ENCODE measurements around the gene ZBTB16. TPM values are rescaled to one million over a fixed set of nuclear protein-coding genes. Genes with fewer than 3 reads are reported as not detected.

Gene ZBTB16
- total and polyA plus RNA-seq, 2 donors (not counting 3 experiments of a cell fraction or from before 2014, with no cell fraction given): 9.8 to 20.3 TPM

- Histone ChIP-seq H3K79me2 (ENCODE audit: control insufficient read depth, insufficient read depth, low read length) (peaks cover 1% of the 10 kb centered on the region), H3K9ac (replicated peaks; ENCODE audit: extremely low read depth, insufficient read depth, low read length) (no peak overlapping the region), H3K9me3 (replicated peaks; ENCODE audit: control insufficient read depth, insufficient read depth, low read length) (no peaks in the 10 kb centered on the region), H2AFZ (ENCODE audit: low read depth, low read length) (no peak overlapping the region), H3K4me2 (ENCODE audit: insufficient read depth, low read length) (no peak overlapping the region), H3K9me1 (replicated peaks; ENCODE audit: control insufficient read depth, extremely low read depth, insufficient read depth, low read length) (no peaks in the 10 kb centered on the region), H4K20me1 (replicated peaks; ENCODE audit: control insufficient read depth, extremely low read depth, insufficient read depth, low read length) (no peaks in the 10 kb centered on the region), H3K27ac (ENCODE audit: insufficient read depth, low read depth, low read length) (no peak overlapping the region), H3K36me3 (ENCODE audit: control insufficient read depth in 2 of 2, extremely low read depth in 1 of 2, insufficient read depth in 2 of 2, low read length in 2 of 2) (no peaks in the 10 kb centered on the region), H3K4me1 (ENCODE audit: control insufficient read depth, extremely low read depth, insufficient read depth, low read length) (peaks cover 3% of the 10 kb centered on the region), H3K4me3 (replicated peaks in 1 of 3; ENCODE audit: insufficient read depth in 1 of 3, low read depth in 1 of 3, low read length in 3 of 3) (no peak overlapping the region), H3K27me3 (ENCODE audit: control insufficient read depth in 2 of 2, insufficient read depth in 2 of 2, low read length in 2 of 2) (peaks cover 0 to 2% of the 10 kb centered on the region in 2 experiments)
- DNase-seq (ENCODE audit: low read depth, low spot score): no peak
- no TSS peak for BruUV-seq (replicated peaks)
- dilution Hi-C loops (cut with MboI; ENCODE audit: extremely low pct_ligation_motif_present, low sequenced_read_pairs) (no loop called here), intact Hi-C loops (cut with micrococcal nuclease) (no loop called here)
- CTCF ChIA-PET: interaction anchor here (0.9 to 6.6 kb wide), 5 partner anchors 9 to 205 kb away, joined by 3 to 90 read pairs (median 6); no protein-coding TSS in a partner anchor
- no peak for FAIRE-seq
- POLR2A ChIA-PET: no interaction called here
- TF ChIP-seq, protein P1, sequence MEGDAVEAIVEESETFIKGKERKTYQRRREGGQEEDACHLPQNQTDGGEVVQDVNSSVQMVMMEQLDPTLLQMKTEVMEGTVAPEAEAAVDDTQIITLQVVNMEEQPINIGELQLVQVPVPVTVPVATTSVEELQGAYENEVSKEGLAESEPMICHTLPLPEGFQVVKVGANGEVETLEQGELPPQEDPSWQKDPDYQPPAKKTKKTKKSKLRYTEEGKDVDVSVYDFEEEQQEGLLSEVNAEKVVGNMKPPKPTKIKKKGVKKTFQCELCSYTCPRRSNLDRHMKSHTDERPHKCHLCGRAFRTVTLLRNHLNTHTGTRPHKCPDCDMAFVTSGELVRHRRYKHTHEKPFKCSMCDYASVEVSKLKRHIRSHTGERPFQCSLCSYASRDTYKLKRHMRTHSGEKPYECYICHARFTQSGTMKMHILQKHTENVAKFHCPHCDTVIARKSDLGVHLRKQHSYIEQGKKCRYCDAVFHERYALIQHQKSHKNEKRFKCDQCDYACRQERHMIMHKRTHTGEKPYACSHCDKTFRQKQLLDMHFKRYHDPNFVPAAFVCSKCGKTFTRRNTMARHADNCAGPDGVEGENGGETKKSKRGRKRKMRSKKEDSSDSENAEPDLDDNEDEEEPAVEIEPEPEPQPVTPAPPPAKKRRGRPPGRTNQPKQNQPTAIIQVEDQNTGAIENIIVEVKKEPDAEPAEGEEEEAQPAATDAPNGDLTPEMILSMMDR (IDR thresholded peaks at IDR 0.05; ENCODE audit: extremely low read depth in 1 of 2, insufficient read depth in 1 of 2, low read depth in 1 of 2, low read length in 2 of 2): no peak
- TF ChIP-seq GATA2 (IDR thresholded peaks at IDR 0.05; ENCODE audit: insufficient read depth, insufficient read length, low read depth, low read length) (no peak), JUN (IDR thresholded peaks at IDR 0.05; ENCODE audit: borderline replicate concordance, insufficient read depth, insufficient read length, low read depth) (no peak), EZH2 (IDR thresholded peaks at IDR 0.05; ENCODE audit: borderline replicate concordance, low read depth, low read length, severe bottlenecking) (no peak), MYC (IDR thresholded peaks at IDR 0.05; ENCODE audit: low read depth, low read length) (no peak), POLR2AphosphoS5 (IDR thresholded peaks at IDR 0.05; ENCODE audit: insufficient read depth, low read depth, low read length) (no peak), FOS (IDR thresholded peaks at IDR 0.05; ENCODE audit: borderline replicate concordance, insufficient read depth, low read length) (no peak), POLR2A (IDR thresholded peaks at IDR 0.05; ENCODE audit: low read depth, low read length) (no peak)
- TF ChIP-seq, protein P2, sequence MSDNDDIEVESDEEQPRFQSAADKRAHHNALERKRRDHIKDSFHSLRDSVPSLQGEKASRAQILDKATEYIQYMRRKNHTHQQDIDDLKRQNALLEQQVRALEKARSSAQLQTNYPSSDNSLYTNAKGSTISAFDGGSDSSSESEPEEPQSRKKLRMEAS (IDR thresholded peaks at IDR 0.05; ENCODE audit: insufficient read depth, insufficient read length): no peak
These were observed 3.1 kb upstream of the ZBTB16 start for GRCh38 chr11:114056409-114056808.

Data from endothelial cell of umbilical vein (primary cell).